Ishikawa (cell line): Measurements from ENCODE around the gene TUBGCP6.

Source experiments
- CEBPB ChIP-seq: IDR thresholded peaks from 2 replicates; pipeline ENCODE4 v1.6.1; 2012
- CREB1 ChIP-seq: IDR thresholded peaks from 2 replicates; pipeline ENCODE4 v1.6.1; 2012; ENCODE audit warnings: low read depth
- EGR1 ChIP-seq: IDR thresholded peaks from 2 replicates; pipeline ENCODE4 v1.6.1; 2012
- EP300 ChIP-seq: IDR thresholded peaks from 2 replicates; pipeline ENCODE4 v1.6.1; 2012; ENCODE audit warnings: borderline replicate concordance
- FOXM1 ChIP-seq: IDR thresholded peaks from 2 replicates; pipeline ENCODE4 v1.6.1; 2012; ENCODE audit warnings: low read depth, borderline replicate concordance
- MAX ChIP-seq: IDR thresholded peaks from 2 replicates; pipeline ENCODE4 v1.6.1; 2012
- NFIC ChIP-seq: IDR thresholded peaks from 2 replicates; pipeline ENCODE4 v1.6.1; 2012
- RAD21 ChIP-seq: IDR thresholded peaks from 2 replicates; pipeline ENCODE4 v1.6.1; 2012; ENCODE audit warnings: low read depth
- TAF1 ChIP-seq: IDR thresholded peaks from 2 replicates; pipeline ENCODE4 v1.6.1; 2012; ENCODE audit warnings: low read depth, mild to moderate bottlenecking
- TCF12 ChIP-seq: IDR thresholded peaks from 2 replicates; pipeline ENCODE4 v1.6.1; 2012; ENCODE audit warnings: low read depth
- TEAD4 ChIP-seq: IDR thresholded peaks from 2 replicates; pipeline ENCODE4 v1.6.1; 2012
- USF1 ChIP-seq: IDR thresholded peaks from 2 replicates; pipeline ENCODE4 v1.6.1; 2012
- YY1 ChIP-seq: IDR thresholded peaks from 2 replicates; pipeline ENCODE4 v1.6.1; 2012; ENCODE audit warnings: low read depth
- ZBTB7A ChIP-seq: IDR thresholded peaks from 2 replicates; pipeline ENCODE4 v1.6.1; 2012; ENCODE audit warnings: low read depth
- TF ChIP-seq, protein P1 (sequence below): IDR thresholded peaks from 2 replicates; pipeline ENCODE4 v1.6.1; 2012; ENCODE audit warnings: low read depth, mild to moderate bottlenecking

The TUBGCP6 gene

GRCh38 chr22:50226063-50226874, 18.6 kb downstream of the TUBGCP6 start:
- TF ChIP-seq FOXM1 (no peak), NFIC (no peak), YY1 (no peak), TAF1 (no peak), TCF12 (no peak), USF1 (no peak), CREB1 (no peak), EP300 (no peak), TEAD4 (no peak), CEBPB (no peak), ZBTB7A (no peak), RAD21 (no peak)
- TF ChIP-seq, protein P1, sequence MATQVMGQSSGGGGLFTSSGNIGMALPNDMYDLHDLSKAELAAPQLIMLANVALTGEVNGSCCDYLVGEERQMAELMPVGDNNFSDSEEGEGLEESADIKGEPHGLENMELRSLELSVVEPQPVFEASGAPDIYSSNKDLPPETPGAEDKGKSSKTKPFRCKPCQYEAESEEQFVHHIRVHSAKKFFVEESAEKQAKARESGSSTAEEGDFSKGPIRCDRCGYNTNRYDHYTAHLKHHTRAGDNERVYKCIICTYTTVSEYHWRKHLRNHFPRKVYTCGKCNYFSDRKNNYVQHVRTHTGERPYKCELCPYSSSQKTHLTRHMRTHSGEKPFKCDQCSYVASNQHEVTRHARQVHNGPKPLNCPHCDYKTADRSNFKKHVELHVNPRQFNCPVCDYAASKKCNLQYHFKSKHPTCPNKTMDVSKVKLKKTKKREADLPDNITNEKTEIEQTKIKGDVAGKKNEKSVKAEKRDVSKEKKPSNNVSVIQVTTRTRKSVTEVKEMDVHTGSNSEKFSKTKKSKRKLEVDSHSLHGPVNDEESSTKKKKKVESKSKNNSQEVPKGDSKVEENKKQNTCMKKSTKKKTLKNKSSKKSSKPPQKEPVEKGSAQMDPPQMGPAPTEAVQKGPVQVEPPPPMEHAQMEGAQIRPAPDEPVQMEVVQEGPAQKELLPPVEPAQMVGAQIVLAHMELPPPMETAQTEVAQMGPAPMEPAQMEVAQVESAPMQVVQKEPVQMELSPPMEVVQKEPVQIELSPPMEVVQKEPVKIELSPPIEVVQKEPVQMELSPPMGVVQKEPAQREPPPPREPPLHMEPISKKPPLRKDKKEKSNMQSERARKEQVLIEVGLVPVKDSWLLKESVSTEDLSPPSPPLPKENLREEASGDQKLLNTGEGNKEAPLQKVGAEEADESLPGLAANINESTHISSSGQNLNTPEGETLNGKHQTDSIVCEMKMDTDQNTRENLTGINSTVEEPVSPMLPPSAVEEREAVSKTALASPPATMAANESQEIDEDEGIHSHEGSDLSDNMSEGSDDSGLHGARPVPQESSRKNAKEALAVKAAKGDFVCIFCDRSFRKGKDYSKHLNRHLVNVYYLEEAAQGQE = no peak

GRCh38 chr22:50225200-50225969, 19.4 kb downstream of the TUBGCP6 start:
- TF ChIP-seq RAD21 (no peak), EP300 (no peak), FOXM1 (no peak), YY1 (no peak), TCF12 (no peak), EGR1 (no peak), TEAD4 (no peak), CREB1 (no peak), TAF1 (no peak), NFIC (no peak), ZBTB7A (no peak; the same call in 1 of the 2 replicates), MAX (no peak), USF1 (no peak), CEBPB (no peak)
- TF ChIP-seq, protein P1 = no peak

DNA sequence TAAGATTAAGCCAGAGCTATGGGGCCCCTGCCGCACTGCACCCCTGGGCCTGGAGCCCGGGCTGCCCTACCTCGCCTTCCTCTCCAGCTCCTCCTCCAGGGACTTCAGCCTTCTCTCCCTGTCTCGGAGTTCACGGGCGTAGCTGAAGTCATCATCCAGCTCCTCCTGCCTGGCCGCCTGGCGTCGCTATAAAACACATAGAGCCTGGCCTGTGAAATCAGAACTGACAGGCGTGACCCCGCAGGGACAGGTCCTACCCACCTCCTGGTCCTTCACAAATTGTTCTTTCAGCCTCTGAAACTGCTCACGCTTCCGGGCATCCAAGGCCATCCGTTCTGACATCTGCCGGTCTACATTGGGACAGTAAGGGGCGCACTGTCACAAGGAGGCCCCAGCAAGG, 20.8 kb downstream of the TUBGCP6 start:
- no peak for TF ChIP-seq TCF12
- no peak for TF ChIP-seq TEAD4
- TF ChIP-seq EP300 = no peak
- no peak for TF ChIP-seq ZBTB7A
- no peak for TF ChIP-seq NFIC
- no peak for TF ChIP-seq YY1
- TF ChIP-seq, protein P1 = no peak
- no peak for TF ChIP-seq EGR1
- TF ChIP-seq CREB1 = no peak
- no peak for TF ChIP-seq RAD21
- no peak for TF ChIP-seq USF1
- TF ChIP-seq FOXM1 = no peak
- TF ChIP-seq TAF1 = no peak
- no peak for TF ChIP-seq CEBPB
- no peak for TF ChIP-seq MAX
